ENCODE data around the gene CD44. TPM values are rescaled to one million over a fixed set of nuclear protein-coding genes. Genes with fewer than 3 reads are reported as not detected.

Gene CD44
- total RNA-seq, 4 donors from 2014 or later: 212 to 292 (median 275) TPM

DNA sequence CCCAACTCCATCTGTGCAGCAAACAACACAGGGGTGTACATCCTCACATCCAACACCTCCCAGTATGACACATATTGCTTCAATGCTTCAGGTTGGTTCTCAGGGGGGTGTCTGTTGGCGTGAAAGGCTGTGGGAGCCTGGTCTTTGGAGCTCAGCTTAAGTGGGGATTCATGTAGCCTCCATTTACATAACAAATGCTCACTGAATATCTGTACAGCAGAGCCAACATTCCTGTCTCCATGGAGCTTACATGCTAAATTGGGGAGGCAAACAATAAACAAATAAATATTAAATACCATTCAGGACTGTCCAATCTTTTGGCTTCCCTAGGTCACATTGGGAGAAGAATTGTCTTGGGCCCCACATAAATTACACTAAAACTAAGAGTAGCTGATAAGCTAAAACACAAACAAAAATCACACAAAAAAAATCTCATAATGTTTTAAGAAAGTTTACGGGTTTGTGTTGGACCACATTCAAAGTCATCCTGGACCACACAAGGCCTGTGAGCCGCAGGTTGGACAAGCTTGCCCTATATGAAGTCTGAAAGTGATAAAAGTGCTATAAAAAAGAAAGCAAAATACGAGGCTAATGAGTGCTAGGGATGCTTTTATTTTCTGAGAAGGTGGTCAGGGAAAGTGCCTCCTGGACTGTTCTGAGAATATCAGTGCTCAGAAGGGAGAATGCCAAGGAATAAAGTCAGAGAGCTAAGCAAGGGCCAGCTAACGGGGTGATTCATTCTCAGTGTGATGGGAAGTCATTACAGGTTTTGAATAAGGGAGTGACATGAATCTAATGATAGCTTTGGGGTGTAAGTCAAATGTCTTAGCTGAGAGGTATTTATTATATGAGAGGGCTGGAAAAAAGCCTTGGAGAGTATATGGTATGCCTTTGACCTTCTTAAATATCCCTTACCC lies 41.6 kb downstream of the CD44 start:
- Histone ChIP-seq H3K4me1 (peaks cover 9 to 56% (median 50%) of the 10 kb centered on the region in 4 donors), H3K4me3 (no peak overlapping the region), H3K27ac (replicated peaks in 1 of 4) (peak overlapping the region; percentile 21 to 48 (median 32)), H3K27me3 (no peaks in the 10 kb centered on the region), H3K36me3 (peaks cover 8 to 75% (median 31%) of the 10 kb centered on the region in 4 donors), H3K9me3 (no peaks in the 10 kb centered on the region)
- no peak for DNase-seq (ENCODE audit: extremely low spot score)
- TF ChIP-seq POLR2A (IDR thresholded peaks at IDR 0.05; ENCODE audit: low read depth) (no peak), POLR2AphosphoS5 (IDR thresholded peaks at IDR 0.05) (no peak), EP300 (IDR thresholded peaks at IDR 0.05) (no peak)
- TF ChIP-seq, protein P1, sequence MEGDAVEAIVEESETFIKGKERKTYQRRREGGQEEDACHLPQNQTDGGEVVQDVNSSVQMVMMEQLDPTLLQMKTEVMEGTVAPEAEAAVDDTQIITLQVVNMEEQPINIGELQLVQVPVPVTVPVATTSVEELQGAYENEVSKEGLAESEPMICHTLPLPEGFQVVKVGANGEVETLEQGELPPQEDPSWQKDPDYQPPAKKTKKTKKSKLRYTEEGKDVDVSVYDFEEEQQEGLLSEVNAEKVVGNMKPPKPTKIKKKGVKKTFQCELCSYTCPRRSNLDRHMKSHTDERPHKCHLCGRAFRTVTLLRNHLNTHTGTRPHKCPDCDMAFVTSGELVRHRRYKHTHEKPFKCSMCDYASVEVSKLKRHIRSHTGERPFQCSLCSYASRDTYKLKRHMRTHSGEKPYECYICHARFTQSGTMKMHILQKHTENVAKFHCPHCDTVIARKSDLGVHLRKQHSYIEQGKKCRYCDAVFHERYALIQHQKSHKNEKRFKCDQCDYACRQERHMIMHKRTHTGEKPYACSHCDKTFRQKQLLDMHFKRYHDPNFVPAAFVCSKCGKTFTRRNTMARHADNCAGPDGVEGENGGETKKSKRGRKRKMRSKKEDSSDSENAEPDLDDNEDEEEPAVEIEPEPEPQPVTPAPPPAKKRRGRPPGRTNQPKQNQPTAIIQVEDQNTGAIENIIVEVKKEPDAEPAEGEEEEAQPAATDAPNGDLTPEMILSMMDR (IDR thresholded peaks at IDR 0.05): no peak
- intact Hi-C loops (cut with DNase I): no loop called here
- 74% methylated on average over 5 of the region's 5 CpGs for WGBS

DNA sequence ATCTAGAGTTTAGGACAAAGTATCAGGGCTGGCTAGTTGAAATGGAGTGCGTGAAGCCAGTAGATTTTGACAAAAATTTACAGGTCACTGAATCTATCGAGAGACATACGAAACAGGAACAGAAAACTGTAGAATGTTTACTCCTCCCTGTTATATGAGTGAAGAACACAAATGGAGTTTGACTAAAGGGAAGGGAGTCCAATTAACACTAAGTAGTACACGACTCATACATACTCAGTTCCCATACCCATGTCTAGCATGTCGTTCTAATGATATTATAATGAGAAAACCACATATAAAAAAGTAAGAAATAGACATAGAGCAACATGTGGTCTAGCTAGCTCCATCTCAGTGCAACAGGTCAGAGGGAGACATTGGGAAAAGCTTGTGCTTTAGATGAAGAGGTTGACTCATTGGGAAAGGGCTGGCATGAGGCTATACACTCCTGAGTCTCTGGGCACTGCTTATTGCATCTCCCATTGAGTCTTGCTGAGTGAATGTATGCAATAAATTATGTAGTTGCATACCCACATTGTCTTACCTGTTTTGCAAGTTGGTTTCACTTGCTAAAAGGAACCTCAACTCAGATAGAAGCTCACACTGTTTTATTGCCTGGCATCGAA lies 43.5 kb downstream of the CD44 start:
- 91% methylated on average over 6 of the region's 6 CpGs for WGBS
- H3K27me3 ChIP-seq: no peaks in the 10 kb centered on the region
- no peak overlapping the region for H3K4me3 ChIP-seq
- H3K27ac ChIP-seq (replicated peaks in 1 of 4): no peak overlapping the region
- peaks cover 4 to 72% (median 20%) of the 10 kb centered on the region in 4 donors for H3K36me3 ChIP-seq
- H3K4me1 ChIP-seq: peaks cover 13 to 67% (median 59%) of the 10 kb centered on the region in 4 donors
- DNase-seq (ENCODE audit: extremely low spot score): no peak
- intact Hi-C loops (cut with DNase I): no loop called here
- no peak for TF ChIP-seq POLR2AphosphoS5 (IDR thresholded peaks at IDR 0.05)
- TF ChIP-seq POLR2A (IDR thresholded peaks at IDR 0.05; ENCODE audit: low read depth): no peak
- TF ChIP-seq, protein P1 (IDR thresholded peaks at IDR 0.05): no peak
- TF ChIP-seq EP300 (IDR thresholded peaks at IDR 0.05): no peak
- no peaks in the 10 kb centered on the region for H3K9me3 ChIP-seq

- no peak for DNase-seq (ENCODE audit: extremely low spot score)
- 54% methylated on average over 2 of the region's 2 CpGs for WGBS
- peaks cover 0 to 72% (median 13%) of the 10 kb centered on the region in 4 donors for H3K36me3 ChIP-seq
- peaks cover 13 to 58% (median 55%) of the 10 kb centered on the region in 4 donors for H3K4me1 ChIP-seq
- peak overlapping the region in 2 of 4 donors; percentile 6 to 80 for H3K27ac ChIP-seq (replicated peaks in 1 of 4)
- no peak overlapping the region for H3K4me3 ChIP-seq
- TF ChIP-seq POLR2A (IDR thresholded peaks at IDR 0.05; ENCODE audit: low read depth): no peak
- TF ChIP-seq, protein P1 (IDR thresholded peaks at IDR 0.05): no peak
- TF ChIP-seq EP300 (IDR thresholded peaks at IDR 0.05): no peak
- no peak for TF ChIP-seq POLR2AphosphoS5 (IDR thresholded peaks at IDR 0.05)
- intact Hi-C loops (cut with DNase I): no loop called here
- no peaks in the 10 kb centered on the region for H3K9me3 ChIP-seq
- H3K27me3 ChIP-seq: no peaks in the 10 kb centered on the region
These were observed 44.5 kb downstream of the CD44 start for GRCh38 chr11:35183326-35183925.

DNA sequence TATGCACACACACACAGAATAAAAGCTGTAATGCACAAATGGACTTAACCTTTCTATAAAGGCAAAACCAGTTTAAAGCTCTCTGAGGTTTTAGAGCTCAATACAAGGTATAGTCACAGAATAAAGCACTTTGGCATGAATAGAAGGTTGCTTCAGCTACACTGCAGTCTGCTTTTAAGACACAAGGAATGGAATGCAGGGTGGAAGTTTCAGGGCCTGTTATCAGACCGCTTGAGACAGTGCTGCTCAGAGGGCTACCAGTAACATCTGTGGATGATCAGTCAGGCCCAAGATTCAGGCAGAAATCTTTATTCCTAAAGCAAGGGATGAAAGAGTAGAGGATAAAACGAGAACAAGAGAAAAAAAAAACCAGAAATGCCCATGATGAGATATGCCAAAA lies 46.7 kb downstream of the CD44 start:
- DNase-seq (ENCODE audit: extremely low spot score): no peak
- Histone ChIP-seq H3K4me3 (no peak overlapping the region), H3K27ac (replicated peaks in 1 of 4) (peak overlapping the region; percentile 24 to 80 (median 37)), H3K9me3 (no peaks in the 10 kb centered on the region), H3K36me3 (peaks cover 0 to 73% (median 9%) of the 10 kb centered on the region in 4 donors), H3K27me3 (no peaks in the 10 kb centered on the region), H3K4me1 (peaks cover 4 to 56% (median 51%) of the 10 kb centered on the region in 4 donors)
- intact Hi-C loops (cut with DNase I): no loop called here
- TF ChIP-seq POLR2AphosphoS5 (IDR thresholded peaks at IDR 0.05) (no peak), EP300 (IDR thresholded peaks at IDR 0.05) (no peak), POLR2A (IDR thresholded peaks at IDR 0.05; ENCODE audit: low read depth) (no peak)
- TF ChIP-seq, protein P1 (IDR thresholded peaks at IDR 0.05): no peak
- WGBS: 42% methylated on average over 2 of the region's 2 CpGs
